ENCODE data around the gene HBD.
"Not testable (repeated sequence)": the region's sequence is repeated elsewhere in the genome, so short reads cannot be mapped to it uniquely, and the experiment has no call there.

The HBD gene

DNA sequence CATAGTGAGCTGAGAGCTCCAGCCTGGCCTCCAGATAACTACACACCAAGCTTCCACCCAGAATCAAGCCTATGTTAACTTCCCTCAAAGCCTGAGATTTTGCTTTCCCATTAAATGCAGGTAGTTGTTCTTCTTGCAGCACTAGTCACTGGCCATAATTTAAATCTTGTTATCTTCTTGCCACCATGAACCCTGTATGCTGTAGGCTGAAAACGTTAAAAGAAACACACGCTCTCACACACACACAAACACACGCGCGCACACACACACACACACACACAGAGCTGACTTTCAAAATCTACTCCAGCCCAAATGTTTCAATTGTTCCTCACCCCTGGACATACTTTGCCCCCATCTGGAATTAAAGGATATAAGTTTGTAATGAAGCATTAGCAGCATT is 19.2 kb upstream of the HBD start:
- not testable (repeated sequence) for DNase-seq (ENCODE audit: low read depth in 2 of 2)

DNA sequence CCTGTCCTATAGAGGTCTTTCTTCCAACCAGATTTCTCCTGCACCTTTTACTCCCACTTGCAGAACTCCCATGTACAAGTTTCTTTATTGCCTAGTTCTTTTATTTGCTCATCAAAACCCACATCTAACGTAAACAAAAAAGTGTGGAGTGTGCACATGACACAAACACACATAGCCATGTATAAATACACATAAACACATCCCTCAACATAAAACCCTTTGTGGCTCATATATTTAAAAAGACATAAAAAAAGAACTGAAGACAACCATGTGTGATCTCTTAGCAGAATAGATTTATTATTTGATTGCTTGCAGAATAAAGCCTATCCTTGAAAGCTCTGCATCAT is 18.6 kb upstream of the HBD start:
- no peak for DNase-seq (ENCODE audit: low read depth in 2 of 2)

DNA sequence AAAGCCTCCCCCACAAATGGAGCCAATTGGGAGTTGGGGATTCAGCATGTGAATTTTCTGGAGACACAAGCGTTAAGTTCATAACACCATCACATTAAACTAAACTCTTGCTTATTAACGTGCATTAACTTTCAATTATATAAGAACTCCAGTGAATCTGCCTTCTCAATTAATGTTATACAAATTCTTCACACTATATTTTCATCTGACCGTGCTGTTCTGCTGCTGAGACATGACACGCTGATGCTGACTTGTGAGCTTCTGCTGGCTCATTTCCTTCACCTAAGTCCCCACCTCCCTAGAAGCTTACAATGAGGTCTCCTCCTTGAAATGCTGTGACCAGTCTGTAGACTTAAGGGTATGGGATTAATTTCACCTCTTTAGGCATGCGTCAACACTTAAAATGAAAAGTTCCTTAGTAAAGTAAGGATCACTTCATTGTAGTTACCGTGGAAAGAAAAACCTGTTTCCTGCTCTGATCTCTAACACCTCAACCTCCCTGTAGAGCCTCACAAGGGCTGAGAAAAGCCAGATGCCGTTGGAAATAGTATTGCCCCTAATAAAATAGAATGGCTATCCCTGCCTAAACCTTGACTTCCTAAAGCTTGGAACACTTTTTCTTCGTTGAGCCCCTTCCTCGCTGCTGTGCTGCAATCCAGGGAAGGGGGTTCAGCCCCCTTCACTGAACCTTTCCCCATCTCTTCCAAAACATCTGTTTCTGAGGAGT is 18.1 kb upstream of the HBD start:
- DNase-seq (ENCODE audit: low read depth in 2 of 2): no peak

DNA sequence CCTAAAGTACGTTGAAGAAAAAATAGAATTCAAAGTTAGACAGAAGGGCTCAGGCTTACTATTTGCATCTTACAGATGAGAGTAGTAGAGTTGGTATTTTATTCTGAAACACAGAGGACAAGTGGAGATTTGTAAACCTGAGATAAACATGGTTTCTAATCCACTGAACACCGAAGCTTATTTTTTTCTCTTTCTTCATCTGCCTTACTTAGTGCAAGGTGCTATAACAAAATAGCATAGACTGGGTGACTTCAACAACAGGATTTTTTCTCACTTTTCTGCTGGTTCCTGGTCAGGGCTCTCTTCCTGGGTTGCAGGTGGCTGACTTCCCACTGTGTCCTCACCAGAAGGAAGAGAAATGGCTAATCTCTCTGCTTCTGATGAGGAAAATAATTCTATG is 17.5 kb upstream of the HBD start:
- no peak for DNase-seq (ENCODE audit: low read depth in 2 of 2)

DNA sequence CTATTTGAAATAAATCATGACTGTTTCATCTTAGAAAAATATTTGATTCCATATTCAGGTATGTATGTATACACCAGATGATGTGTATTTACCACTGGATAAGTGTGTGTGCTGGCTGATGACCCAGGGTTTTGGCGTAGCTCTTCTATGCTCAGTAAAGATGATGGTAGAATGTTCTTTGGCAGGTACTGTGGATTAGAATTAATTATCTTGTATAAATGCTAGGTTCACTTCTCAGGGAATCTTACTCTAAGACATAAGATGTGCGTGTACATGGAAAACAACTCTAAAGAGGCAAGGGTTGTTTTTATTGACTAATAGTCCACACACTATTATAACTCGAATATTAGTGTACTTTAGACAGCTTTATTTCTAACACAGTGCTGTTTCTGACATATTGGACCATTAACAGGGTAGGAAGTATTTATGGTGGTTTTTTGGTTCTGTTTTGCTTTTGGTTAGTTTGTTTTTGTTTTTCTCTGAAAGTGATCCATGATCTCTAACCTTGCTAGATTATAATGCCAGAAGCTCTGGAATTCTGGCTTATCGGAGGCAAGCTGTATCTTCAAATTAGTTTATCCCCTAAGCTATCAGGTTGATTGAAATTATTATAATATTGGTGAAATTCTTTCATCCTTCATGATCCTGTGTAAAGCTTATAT is 16.4 kb upstream of the HBD start:
- no peak for DNase-seq (ENCODE audit: low read depth in 2 of 2)

DNA sequence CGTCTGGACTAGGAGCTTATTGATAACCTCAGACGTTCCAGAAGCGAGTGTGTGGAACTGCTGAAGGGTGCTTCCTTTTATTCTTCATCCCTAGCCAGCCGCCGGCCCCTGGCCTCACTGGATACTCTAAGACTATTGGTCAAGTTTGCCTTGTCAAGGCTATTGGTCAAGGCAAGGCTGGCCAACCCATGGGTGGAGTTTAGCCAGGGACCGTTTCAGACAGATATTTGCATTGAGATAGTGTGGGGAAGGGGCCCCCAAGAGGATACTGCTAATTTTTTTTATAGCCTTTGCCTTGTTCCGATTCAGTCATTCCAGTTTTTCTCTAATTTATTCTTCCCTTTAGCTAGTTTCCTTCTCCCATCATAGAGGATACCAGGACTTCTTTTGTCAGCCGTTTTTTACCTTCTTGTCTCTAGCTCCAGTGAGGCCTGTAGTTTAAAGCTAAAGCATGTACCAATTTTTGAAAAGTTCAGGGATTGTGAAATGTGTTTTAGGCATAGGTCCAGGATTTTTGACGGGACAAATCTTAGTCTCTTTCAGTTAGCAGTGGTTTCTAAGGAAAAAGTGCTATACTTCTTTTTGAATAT is 15.6 kb upstream of the HBD start, which contains the start of gene HBG1:
Gene HBG1, minus strand, starts transcription at position 51 of the 590 bp plus-strand sequence. CDS start 53 bp downstream, outside the sequence.
- DNase-seq (ENCODE audit: low read depth in 2 of 2): not testable (repeated sequence)

DNA sequence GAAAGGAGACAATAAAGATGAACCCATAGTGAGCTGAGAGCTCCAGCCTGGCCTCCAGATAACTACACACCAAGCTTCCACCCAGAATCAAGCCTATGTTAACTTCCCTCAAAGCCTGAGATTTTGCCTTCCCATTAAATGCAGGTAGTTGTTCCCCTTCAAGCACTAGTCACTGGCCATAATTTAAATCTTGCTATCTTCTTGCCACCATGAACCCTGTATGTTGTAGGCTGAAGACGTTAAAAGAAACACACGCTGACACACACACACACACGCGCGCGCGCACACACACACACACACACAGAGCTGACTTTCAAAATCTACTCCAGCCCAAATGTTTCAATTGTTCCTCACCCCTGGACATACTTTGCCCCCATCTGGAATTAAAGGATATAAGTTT is 14.2 kb upstream of the HBD start:
- not testable (repeated sequence) for DNase-seq (ENCODE audit: low read depth in 2 of 2)

DNA sequence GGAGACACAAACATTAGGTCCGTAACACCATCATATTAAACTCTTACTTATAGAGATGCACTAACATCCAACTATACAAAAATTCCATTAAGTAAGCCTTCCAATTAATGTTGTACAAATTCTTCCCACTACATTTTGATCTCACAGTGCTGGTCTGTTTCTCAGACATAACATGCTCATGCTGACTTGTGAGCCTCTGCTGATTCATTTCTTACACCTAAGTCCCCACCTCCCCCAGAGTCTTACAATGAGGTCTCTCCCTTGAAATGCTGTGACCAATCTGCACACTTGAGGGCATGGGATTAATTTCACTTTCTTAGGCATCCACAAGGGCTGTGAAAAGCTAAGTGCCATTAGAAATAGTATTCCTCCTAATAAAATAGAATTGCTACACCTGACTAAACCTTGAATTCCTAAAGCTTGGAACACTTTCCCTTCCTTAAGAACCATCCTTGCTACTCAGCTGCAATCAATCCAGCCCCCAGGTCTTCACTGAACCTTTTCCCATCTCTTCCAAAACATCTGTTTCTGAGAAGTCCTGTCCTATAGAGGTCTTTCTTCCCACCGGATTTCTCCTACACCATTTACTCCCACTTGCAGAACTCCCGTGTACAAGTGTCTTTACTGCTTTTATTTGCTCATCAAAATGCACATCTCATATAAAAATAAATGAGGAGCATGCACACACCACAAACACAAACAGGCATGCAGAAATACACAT is 13.3 kb upstream of the HBD start:
- no peak for DNase-seq (ENCODE audit: low read depth in 2 of 2)

DNA sequence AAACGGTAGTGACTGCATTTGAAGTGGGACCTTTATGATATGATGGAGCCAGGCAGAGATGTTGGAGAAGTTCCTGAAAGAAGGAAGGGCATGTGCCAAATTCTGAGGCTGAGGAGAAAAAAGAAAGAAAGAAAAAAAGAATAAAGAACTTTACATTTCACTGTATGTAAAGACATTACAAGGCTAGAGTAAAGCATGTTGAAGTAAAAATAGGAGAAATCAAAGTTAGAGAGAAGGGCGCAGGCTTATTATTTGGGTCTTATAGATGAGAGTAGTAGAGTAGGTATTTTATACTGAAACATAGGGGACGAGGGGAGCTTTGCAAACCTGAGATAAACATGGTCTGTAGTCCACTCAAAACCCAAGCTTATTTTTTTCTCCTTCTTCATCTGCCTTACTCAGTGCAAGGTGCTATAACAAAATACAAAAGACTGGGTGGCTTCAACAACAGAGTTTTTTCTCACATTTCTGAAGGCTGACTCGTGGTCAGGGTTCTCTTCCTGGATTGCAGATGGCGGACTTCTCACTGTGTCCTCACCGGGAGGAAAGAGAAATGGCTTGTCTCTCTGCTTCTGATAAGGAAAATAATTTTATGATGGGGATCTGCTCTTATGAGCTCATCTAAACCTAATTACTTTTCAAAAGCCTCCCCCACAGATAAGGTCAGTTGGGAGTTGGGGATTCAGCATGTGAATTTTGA is 12.6 kb upstream of the HBD start:
- no peak for DNase-seq (ENCODE audit: low read depth in 2 of 2)

DNA sequence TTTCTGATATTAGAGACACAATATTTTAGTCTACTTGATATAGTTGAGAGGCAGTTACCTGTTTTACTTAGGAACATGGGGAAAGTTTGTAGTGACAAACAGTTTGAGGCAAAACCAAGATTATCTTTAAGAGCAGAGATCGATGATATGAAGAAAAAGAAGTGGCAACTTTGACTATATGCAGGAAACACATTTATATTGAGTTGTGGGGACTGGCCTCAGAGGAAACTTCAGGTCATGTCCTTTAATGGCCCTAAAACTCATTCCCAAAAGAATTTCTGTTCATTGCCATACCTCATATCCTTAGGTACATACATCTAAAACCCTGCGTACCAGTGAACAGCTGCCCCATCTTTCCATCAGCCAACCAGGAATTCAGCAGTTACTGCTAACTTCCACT is 10.9 kb upstream of the HBD start:
- no peak for DNase-seq (ENCODE audit: low read depth in 2 of 2)

DNA sequence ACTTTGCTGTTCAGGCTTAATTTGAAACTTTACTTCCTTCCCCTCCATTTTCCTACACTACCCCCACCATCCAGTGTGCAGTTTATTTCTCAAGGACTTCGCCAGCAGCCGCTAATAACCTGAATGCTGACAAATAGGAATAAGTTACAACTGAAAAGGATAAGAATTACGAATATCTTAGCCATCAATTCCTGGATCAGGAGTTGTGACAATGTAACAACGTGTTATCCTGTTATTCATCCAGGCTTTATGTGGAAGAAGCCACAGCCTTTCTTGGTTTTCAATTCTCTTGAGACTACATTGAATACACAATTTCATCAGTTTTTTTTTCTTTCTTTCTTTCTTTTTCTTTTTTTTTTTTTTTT is 9.5 kb upstream of the HBD start:
- DNase-seq (ENCODE audit: low read depth in 2 of 2): no peak

DNA sequence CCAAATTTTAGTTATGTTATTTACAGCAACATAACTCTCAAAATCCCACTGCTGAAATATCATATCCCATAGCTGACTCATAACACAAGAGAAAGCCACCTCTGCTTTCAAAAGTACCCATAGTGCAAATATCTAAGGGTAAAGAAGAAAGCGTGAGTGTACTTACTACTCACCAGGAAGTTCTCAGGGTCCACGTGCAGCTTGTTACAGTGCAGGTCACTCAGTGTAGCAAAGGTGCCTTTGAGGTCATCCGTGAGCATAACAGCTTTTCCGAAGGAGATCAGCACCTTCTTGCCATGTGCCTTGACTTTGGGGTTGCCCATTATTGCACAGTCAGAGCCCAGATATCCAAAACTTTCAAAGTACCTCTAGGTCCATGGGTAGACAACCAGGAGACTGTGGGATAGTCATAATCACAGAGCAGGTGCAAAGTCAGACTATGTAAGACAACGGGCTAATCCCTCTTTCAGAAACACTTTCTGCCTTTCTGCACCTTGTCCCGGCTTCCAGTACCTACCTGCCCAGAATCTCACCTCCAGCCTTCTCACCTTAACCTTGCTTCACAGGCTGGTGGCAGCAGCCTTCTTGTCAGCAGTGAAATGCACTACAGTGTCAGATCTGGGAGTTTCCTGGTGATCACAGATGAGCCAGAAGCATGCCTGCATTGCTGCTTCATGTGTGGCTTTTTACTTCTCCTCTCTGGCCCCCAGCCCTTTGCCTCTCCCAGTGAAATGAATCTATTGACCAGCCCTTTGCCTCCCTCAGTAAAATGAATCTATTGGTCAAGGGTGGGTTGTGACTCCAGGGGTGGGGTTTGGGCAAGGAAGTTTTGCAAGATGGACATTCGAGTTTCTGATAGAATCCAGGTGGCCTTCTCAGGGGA is 8.9 kb upstream of the HBD start:
- no peak for DNase-seq (ENCODE audit: low read depth in 2 of 2)

DNA sequence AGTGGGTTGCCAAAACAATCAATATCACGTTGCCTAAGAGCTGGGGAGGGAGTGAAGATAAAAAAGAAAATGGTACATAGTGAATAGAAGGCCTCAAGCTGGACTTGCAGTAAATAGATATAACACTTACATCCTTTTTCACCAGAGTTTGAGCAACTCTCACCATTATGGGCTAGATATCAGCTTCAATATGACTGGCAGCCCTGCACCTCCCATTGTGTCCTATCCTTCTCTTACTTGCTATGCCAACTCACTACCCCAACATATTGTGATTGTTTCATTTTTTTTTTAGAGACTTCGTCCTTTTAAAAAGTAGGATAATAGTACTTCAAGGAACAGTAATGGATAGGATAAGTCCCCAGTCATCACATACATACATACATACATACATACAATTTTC is 7.9 kb upstream of the HBD start:
- DNase-seq (ENCODE audit: low read depth in 2 of 2): no peak

DNA sequence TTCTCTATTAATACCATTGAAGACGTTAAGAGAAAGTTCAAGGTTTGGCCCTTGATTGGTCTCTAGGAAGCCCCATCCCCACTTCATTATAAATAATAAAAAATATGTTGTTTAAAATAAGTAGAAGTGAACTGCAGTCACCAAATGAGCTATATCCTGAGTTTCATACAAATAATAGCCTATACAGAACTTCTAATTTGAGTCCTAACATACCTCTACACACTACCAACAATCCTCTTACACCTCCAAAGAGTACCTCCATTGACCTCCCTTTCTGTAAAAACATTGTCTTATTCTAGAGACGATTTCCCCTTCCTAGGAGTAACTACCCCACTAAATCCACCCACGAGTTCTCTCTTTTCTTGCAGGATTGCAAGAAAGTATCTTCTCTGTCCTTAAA is 7.2 kb upstream of the HBD start:
- no peak for DNase-seq (ENCODE audit: low read depth in 2 of 2)

DNA sequence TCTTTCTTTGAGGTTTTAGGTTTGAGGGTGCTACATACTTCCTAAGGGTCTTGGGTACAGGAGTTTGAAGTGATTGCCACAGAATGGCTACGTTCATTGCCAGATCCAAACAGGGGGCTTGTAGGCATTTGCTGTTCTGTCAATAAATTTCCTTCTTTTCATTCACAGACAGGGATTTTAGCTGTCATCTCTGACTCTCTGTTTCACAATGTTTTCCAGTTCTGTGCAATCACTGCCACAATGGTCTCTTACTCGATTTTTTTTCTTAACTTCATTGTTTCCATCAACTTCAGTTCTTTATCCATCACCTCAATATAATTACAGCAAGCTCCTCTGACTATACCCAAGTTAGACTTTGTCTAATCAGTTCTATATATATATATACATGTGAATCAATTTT is 6.2 kb upstream of the HBD start:
- no peak for DNase-seq (ENCODE audit: low read depth in 2 of 2)

DNA sequence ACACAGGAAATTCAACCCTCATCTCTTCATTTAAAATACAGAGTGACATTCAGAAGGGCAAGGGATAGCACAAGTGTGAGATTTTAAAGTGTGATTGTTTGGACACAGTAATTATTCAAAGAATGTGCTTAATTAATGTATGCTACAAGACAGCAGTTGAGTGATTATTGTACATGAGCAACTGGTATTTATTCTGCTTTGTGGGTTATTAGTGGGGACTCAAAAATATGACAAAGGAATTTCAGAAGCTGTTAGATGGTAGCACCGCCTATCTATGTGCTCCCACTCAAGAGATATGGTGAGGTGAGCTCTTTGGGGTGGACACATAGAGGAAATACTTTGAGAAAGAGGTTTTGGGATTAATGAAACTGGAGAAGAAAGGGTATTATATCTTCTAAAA is 5.8 kb upstream of the HBD start:
- DNase-seq (ENCODE audit: low read depth in 2 of 2): no peak

DNA sequence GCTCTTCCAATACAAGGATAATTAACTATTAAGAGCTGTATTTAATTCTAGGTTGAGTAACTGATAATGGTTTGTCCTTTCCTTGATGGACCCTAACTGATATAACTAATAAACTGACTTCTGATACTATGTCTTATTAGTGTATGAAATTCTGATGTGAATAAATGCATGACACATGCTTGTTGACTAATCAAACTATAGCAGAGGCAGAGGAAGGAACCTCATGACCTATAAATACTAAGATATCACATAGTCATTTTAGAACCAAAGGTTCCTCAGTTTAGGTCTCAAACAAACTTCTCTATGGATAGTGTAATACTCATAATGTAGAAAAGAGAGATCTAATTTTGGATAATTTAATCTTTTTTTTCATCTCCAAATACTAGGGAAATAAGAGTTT is 4.8 kb upstream of the HBD start:
- no peak for DNase-seq (ENCODE audit: low read depth in 2 of 2)

DNA sequence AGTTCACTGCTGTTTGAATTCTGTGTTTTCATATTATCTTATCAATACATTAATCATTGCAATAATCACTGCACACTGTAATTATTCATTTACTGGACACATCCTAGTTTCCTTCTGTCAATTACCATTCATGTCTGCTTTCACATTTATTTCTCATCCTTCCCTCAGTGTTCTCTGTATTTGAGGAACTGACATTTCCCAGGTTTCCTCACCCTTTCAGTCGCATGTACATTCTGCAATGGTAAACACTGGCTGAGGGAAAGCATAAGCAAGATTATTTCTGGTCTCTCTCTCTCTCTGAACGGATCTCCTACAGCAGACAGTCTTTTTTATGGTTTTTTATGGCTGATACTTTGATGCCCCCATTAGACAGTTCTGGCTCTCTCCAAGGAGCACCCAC is 4.2 kb upstream of the HBD start:
- DNase-seq (ENCODE audit: low read depth in 2 of 2): no peak

DNA sequence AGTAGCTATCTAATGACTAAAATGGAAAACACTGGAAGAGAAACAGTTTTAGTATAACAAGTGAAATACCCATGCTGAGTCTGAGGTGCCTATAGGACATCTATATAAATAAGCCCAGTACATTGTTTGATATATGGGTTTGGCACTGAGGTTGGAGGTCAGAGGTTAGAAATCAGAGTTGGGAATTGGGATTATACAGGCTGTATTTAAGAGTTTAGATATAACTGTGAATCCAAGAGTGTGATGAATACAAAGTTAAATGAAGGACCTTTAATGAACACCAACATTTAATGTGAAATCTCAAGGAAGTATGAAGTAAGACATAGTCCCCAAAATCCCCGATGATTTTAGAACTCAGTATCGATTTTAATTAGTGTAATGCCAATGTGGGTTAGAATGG is 3.1 kb upstream of the HBD start:
- DNase-seq (ENCODE audit: low read depth in 2 of 2): no peak

DNA sequence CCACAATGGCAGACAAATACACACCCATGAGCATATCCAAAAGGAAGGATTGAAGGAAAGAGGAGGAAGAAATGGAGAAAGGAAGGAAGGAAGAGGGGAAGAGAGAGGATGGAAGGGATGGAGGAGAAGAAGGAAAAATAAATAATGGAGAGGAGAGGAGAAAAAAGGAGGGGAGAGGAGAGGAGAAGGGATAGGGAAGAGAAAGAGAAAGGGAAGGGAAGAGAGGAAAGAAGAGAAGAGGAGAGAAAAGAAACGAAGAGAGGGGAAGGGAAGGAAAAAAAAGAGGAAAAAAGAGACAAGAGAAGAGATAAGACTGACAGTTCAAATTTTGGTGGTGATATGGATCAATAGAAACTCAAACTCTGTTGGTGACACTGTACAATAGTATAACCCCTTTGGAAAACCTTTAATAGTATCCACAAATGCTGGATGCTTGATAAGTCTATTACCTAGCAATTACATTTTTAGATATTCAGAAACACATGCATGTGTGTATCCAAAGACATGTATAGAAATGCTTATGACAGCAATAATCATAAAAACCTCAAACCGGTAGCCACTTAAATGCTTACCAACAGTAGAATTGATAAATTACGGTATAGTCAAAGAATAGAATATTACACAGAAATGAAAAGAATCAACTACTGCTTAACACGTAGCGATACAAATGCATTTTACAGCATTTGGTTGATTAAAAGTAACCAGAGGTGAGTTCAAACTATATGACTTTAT is 1.2 kb upstream of the HBD start:
- no peak for DNase-seq (ENCODE audit: low read depth in 2 of 2)

DNA sequence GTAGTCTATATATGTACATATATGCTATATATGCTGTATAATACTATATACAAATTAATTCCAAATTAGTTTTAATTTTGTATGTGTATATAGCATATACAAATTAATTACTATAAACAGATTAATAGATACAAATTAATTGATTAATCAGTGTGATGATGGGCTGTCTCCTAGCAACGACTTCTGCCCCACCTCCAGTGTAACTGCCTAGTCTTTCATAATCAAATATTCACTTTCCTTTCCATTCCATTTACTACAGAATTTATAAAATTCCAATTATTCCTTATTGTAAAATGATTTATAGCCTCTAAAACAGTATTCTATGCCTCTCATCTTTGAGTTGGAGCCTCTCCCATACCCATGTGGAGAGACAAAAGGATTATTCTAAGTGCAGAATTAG is 976 bp downstream of the HBD start:
- DNase-seq (ENCODE audit: low read depth in 2 of 2): no peak
